ENCODE measurements around the gene PPME1.

The PPME1 gene

GRCh38 chr11:74204701-74205100 is 33.6 kb downstream of the PPME1 start:
- TF ChIP-seq, protein P1, sequence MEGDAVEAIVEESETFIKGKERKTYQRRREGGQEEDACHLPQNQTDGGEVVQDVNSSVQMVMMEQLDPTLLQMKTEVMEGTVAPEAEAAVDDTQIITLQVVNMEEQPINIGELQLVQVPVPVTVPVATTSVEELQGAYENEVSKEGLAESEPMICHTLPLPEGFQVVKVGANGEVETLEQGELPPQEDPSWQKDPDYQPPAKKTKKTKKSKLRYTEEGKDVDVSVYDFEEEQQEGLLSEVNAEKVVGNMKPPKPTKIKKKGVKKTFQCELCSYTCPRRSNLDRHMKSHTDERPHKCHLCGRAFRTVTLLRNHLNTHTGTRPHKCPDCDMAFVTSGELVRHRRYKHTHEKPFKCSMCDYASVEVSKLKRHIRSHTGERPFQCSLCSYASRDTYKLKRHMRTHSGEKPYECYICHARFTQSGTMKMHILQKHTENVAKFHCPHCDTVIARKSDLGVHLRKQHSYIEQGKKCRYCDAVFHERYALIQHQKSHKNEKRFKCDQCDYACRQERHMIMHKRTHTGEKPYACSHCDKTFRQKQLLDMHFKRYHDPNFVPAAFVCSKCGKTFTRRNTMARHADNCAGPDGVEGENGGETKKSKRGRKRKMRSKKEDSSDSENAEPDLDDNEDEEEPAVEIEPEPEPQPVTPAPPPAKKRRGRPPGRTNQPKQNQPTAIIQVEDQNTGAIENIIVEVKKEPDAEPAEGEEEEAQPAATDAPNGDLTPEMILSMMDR (conservative IDR thresholded peaks at IDR 0.05; ENCODE audit: low read depth, low read length): no peak
- H3K4me3 ChIP-seq (ENCODE audit: low read length): no peak overlapping the region
- no peak for DNase-seq (ENCODE audit: low read depth)

GRCh38 chr11:74205181-74205580 is 34.1 kb downstream of the PPME1 start:
- no peak overlapping the region for H3K4me3 ChIP-seq (ENCODE audit: low read length)
- DNase-seq (ENCODE audit: low read depth): no peak
- TF ChIP-seq, protein P1 (conservative IDR thresholded peaks at IDR 0.05; ENCODE audit: low read depth, low read length): no peak

GRCh38 chr11:74206746-74207145 is 35.7 kb downstream of the PPME1 start:
- peak; percentile 42 for DNase-seq (ENCODE audit: low read depth)
- TF ChIP-seq, protein P1 (conservative IDR thresholded peaks at IDR 0.05; ENCODE audit: low read depth, low read length): no peak
- no peak overlapping the region for H3K4me3 ChIP-seq (ENCODE audit: low read length)

GRCh38 chr11:74208507-74208906 is 37.4 kb downstream of the PPME1 start:
- DNase-seq (ENCODE audit: low read depth): no peak
- TF ChIP-seq, protein P1 (conservative IDR thresholded peaks at IDR 0.05; ENCODE audit: low read depth, low read length): no peak
- H3K4me3 ChIP-seq (ENCODE audit: low read length): no peak overlapping the region

DNA sequence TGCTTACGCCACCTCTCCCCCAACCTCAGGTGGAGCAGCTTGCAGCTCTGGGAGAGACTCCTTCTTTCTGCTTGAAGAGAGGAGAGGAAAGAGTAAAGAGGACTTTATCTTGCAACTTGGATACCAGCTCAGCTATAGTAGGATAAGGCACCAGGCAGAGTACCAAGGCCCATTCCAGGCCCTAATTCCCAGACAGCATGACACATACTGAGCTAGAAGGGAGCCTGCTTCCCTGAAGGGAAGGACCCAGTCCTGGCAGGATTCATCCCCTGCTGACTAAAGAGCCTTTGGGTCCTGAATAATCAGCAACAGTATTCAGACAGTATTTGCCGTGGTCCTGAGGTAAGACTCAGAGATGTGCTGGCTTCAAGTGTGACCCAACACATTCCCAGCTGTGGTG is 41.4 kb downstream of the PPME1 start:
- H3K4me3 ChIP-seq (ENCODE audit: low read length): no peak overlapping the region
- no peak for DNase-seq (ENCODE audit: low read depth)
- TF ChIP-seq, protein P1 (conservative IDR thresholded peaks at IDR 0.05; ENCODE audit: low read depth, low read length): no peak

- H3K4me3 ChIP-seq (ENCODE audit: low read length): no peak overlapping the region
- peak; percentile 16 for DNase-seq (ENCODE audit: low read depth)
- TF ChIP-seq, protein P1 (conservative IDR thresholded peaks at IDR 0.05; ENCODE audit: low read depth, low read length): no peak
Observed at GRCh38 chr11:74220376-74220775, 49.3 kb downstream of the PPME1 start.

DNA sequence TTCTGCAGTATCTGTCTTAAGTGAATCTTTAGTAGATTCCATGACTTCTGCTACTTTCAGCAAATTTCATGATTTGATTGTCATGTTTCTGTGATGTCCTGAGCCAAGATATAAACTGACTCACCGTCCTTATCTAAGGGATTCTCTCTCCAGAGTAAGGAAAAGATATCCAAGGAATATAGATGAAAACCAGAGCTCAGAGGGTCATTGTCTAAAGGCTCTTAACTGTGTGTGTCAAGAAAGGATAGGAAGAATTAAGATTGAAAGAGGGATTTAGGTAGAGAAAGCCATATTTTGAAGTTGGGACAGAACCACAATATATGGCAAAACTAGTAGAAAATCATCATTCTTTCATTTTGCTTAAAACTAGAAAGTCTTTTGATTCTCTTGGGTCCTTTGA is 50.7 kb downstream of the PPME1 start:
- no peak overlapping the region for H3K4me3 ChIP-seq (ENCODE audit: low read length)
- TF ChIP-seq, protein P1 (conservative IDR thresholded peaks at IDR 0.05; ENCODE audit: low read depth, low read length): no peak
- DNase-seq (ENCODE audit: low read depth): no peak

Measured in retinal pigment epithelial cell (primary cell).